ENCODE results near the gene DLG2.
A peak's percentile ranks its signal among the peaks of the same experiment; 100 is the strongest.

DLG2 gene

GRCh38 chr11:83826078-83826477 is 1801.1 kb downstream of the DLG2 start:
- TF ChIP-seq, protein P1, sequence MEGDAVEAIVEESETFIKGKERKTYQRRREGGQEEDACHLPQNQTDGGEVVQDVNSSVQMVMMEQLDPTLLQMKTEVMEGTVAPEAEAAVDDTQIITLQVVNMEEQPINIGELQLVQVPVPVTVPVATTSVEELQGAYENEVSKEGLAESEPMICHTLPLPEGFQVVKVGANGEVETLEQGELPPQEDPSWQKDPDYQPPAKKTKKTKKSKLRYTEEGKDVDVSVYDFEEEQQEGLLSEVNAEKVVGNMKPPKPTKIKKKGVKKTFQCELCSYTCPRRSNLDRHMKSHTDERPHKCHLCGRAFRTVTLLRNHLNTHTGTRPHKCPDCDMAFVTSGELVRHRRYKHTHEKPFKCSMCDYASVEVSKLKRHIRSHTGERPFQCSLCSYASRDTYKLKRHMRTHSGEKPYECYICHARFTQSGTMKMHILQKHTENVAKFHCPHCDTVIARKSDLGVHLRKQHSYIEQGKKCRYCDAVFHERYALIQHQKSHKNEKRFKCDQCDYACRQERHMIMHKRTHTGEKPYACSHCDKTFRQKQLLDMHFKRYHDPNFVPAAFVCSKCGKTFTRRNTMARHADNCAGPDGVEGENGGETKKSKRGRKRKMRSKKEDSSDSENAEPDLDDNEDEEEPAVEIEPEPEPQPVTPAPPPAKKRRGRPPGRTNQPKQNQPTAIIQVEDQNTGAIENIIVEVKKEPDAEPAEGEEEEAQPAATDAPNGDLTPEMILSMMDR (IDR thresholded peaks at IDR 0.05; ENCODE audit: low read depth, low read length, missing control alignments): no peak
- no peak for DNase-seq (ENCODE audit: low read depth)
- H3K4me3 ChIP-seq (ENCODE audit: low read depth, low read length): no peak overlapping the region

DNA sequence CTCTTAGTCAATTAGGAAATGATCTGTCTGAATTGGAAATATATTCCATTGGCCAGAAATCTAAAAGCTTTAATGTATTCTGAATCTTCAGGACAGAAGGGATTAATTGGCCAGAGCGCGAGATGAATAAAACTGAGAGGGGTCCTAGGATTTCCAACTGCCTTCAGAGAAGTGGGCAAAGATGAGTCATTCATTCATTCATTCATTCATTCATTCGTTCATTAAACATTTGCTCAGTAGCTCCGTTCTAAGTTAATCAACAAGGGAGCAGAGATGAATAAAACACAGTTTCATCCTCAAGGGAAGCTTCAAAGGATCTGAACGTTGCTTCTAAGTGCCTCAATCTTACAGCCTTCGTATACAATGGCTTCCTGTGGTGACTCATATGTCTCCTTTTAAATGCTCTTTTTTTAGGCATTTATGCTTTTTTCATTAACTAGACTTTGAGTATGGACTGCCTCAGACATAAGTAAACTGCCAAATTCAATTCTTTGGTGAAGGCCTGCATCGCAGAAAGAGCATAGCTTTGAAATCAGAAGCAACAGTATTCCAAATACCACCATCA is 1803.6 kb downstream of the DLG2 start:
- no peak overlapping the region for H3K4me3 ChIP-seq (ENCODE audit: low read depth, low read length)
- no peak for DNase-seq (ENCODE audit: low read depth)
- TF ChIP-seq, protein P1 (IDR thresholded peaks at IDR 0.05; ENCODE audit: low read depth, low read length, missing control alignments): no peak

DNA sequence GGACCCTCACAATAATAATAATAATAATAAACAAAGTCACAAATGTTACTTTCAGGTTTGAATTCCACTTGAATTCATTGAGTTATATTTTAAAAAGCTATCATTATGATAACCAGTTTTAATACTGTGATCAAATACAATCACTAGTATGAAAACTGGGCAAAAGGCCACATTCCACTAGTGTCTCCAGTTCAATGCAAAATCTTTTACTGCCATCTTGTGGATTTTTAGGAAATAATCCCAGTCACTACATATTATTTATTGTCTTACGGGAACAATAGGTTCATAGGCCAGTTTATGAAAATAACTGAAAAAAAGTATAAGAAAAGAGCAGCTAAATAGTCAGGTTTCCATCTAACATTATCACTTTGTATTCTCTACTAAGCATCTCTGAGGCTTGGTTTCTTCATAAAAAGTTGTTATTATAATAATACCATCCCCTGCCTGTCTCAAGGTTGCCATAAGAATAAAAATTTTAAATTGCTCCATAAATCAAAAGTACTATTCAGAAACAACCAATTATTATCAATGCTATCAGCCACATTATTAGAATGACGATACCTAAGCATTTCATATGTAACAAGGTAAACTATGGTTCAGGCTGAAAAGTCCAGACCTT is 1807.1 kb downstream of the DLG2 start:
- DNase-seq (ENCODE audit: low read depth): no peak
- H3K4me3 ChIP-seq (ENCODE audit: low read depth, low read length): no peak overlapping the region
- TF ChIP-seq, protein P1 (IDR thresholded peaks at IDR 0.05; ENCODE audit: low read depth, low read length, missing control alignments): peak; percentile 38

DNA sequence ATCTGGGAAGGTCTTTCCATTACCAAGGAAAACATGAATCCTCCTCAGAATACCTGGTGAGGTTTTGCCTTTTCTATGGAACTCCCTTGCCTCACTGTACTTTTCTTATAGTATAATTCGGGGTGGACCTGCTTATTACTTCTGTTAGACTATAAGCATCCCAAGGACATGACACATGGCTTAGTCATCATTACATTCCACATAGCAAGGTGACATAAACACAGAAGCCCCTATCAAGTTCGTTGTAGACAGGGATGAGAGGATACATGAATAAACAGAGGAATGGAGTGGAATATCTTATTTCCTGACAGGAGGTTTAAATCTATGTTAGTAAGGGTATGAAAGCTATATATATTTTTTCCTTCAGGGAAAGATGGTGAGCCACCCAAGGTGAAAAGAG is 1808.8 kb downstream of the DLG2 start:
- H3K4me3 ChIP-seq (ENCODE audit: low read depth, low read length): no peak overlapping the region
- DNase-seq (ENCODE audit: low read depth): no peak
- TF ChIP-seq, protein P1 (IDR thresholded peaks at IDR 0.05; ENCODE audit: low read depth, low read length, missing control alignments): no peak

DNA sequence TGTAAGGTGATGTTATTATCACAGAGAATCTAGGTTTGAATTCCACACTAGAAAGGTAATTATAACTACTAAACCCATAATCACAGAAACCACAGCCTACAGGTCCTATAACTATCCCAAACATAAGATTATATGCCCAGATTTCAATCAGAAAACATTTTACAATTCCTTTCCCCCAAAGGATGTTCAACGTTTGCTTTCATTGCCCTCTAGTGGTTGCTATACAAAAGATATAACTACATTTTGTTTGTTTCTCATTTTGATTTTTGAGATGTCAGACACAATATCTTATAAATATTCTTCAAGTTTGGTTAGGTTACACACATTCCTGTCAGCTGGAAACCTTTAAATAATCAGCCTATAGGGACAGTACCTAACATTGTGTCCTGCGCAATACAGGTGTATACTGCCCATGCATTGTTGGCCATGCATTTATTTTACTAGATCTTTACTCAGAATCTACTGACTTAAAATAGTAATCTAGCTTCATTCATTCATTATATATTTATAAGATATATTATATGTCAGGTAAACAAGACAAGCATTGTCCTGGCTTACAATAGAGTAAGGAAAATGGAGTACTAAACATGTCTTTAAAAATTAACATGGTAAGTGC is 1810.5 kb downstream of the DLG2 start:
- TF ChIP-seq, protein P1 (IDR thresholded peaks at IDR 0.05; ENCODE audit: low read depth, low read length, missing control alignments): peak; percentile 50
- no peak overlapping the region for H3K4me3 ChIP-seq (ENCODE audit: low read depth, low read length)
- no peak for DNase-seq (ENCODE audit: low read depth)

DNA sequence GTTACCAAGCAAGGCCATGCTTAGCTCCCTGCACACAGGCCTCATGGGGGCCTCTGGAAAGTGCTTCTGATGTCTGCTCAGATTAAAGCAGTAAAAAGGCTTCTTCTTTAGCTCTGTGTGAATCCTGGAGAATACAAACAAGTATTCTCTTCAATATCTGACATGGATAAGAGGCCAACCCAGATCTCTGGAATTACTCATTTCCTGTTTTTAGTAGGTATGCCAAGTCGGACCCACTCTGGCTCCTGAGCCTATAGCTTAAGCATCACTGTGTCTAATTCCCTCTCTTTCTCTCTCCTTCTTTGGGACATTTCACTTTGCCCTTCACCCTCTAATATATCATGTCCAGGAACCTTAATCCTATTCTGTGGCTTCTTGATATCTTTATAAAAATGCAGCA is 1811.4 kb downstream of the DLG2 start:
- TF ChIP-seq, protein P1 (IDR thresholded peaks at IDR 0.05; ENCODE audit: low read depth, low read length, missing control alignments): no peak
- DNase-seq (ENCODE audit: low read depth): no peak
- H3K4me3 ChIP-seq (ENCODE audit: low read depth, low read length): no peak overlapping the region

Data from GM12864 (cell line).